Activated CD4-positive, CD25-positive, alpha-beta regulatory T cell treated with anti-CD3 and anti-CD28 coated beads, Interleukin-2, amount 50 U/mL, for 72 hours (primary cell): ENCODE data around the gene HNRNPUL1.

Experiments used
- DNase-seq: peaks from one replicate; pipeline ENCODE4 v3.0.0; 2021

The HNRNPUL1 gene

GRCh38 chr19:41309180-41310032 lies 45.2 kb downstream of the HNRNPUL1 start:
- DNase-seq = no peak

GRCh38 chr19:41310033-41310831 lies 46.1 kb downstream of the HNRNPUL1 start, which contains the start of gene CCDC97:
Gene CCDC97 (plus strand): TSS chr19:41310172. CDS start chr19:41310311, 139 bp downstream.
- DNase-seq = peak; percentile 89

GRCh38 chr19:41311072-41311471 lies 46.9 kb downstream of the HNRNPUL1 start:
- DNase-seq = no peak

- DNase-seq = no peak
Observed at GRCh38 chr19:41311613-41312012, 47.4 kb downstream of the HNRNPUL1 start.

GRCh38 chr19:41316306-41316920 lies 52.2 kb downstream of the HNRNPUL1 start:
- no peak for DNase-seq

- no peak for DNase-seq
Observed at GRCh38 chr19:41318696-41319499, 54.7 kb downstream of the HNRNPUL1 start.

- DNase-seq = no peak
Observed at GRCh38 chr19:41319500-41320184, 55.5 kb downstream of the HNRNPUL1 start.

GRCh38 chr19:41320185-41320518 lies 56.0 kb downstream of the HNRNPUL1 start:
- no peak for DNase-seq

GRCh38 chr19:41320568-41320967 lies 56.4 kb downstream of the HNRNPUL1 start:
- DNase-seq = no peak

GRCh38 chr19:41321204-41321599 lies 57.0 kb downstream of the HNRNPUL1 start:
- DNase-seq = no peak

- no peak for DNase-seq
Observed at GRCh38 chr19:41321600-41322270, 57.6 kb downstream of the HNRNPUL1 start.

GRCh38 chr19:41322451-41322850 lies 58.3 kb downstream of the HNRNPUL1 start:
- no peak for DNase-seq

GRCh38 chr19:41323023-41323422 lies 58.9 kb downstream of the HNRNPUL1 start:
- no peak for DNase-seq

GRCh38 chr19:41323430-41324125 lies 59.4 kb downstream of the HNRNPUL1 start:
- no peak for DNase-seq

GRCh38 chr19:41324231-41324702 lies 60.1 kb downstream of the HNRNPUL1 start:
- DNase-seq = no peak

GRCh38 chr19:41324921-41325639 lies 60.9 kb downstream of the HNRNPUL1 start:
- no peak for DNase-seq

- no peak for DNase-seq
Observed at GRCh38 chr19:41325640-41325946, 61.4 kb downstream of the HNRNPUL1 start.

- no peak for DNase-seq
Observed at GRCh38 chr19:41325947-41326706, 62.0 kb downstream of the HNRNPUL1 start.

- no peak for DNase-seq
Observed at GRCh38 chr19:41327076-41327575, 63.0 kb downstream of the HNRNPUL1 start.
